Measurements from ENCODE around the gene NARS2.

- TF ChIP-seq, protein P1, sequence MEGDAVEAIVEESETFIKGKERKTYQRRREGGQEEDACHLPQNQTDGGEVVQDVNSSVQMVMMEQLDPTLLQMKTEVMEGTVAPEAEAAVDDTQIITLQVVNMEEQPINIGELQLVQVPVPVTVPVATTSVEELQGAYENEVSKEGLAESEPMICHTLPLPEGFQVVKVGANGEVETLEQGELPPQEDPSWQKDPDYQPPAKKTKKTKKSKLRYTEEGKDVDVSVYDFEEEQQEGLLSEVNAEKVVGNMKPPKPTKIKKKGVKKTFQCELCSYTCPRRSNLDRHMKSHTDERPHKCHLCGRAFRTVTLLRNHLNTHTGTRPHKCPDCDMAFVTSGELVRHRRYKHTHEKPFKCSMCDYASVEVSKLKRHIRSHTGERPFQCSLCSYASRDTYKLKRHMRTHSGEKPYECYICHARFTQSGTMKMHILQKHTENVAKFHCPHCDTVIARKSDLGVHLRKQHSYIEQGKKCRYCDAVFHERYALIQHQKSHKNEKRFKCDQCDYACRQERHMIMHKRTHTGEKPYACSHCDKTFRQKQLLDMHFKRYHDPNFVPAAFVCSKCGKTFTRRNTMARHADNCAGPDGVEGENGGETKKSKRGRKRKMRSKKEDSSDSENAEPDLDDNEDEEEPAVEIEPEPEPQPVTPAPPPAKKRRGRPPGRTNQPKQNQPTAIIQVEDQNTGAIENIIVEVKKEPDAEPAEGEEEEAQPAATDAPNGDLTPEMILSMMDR (IDR thresholded peaks at IDR 0.05), result no peak
- no peak for TF ChIP-seq POLR2A (IDR thresholded peaks at IDR 0.05)
These were observed 150.1 kb downstream of the NARS2 start for GRCh38 chr11:78424334-78425270.

Data from ovary (tissue), 3 donors.